ENCODE measurements around the gene SEMA5B. TPM values are rescaled to one million over a fixed set of nuclear protein-coding genes. Genes with fewer than 3 reads are reported as not detected.

The SEMA5B gene
- total RNA-seq, 1 donor from 2014 or later: 68.8 TPM

GRCh38 chr3:123072564-123072963, 45.0 kb upstream of the SEMA5B start:
- H3K36me3 Mint-ChIP-seq (ENCODE audit: low read depth): peaks cover 1% of the 10 kb centered on the region
- H3K9me3 Mint-ChIP-seq (ENCODE audit: low read depth): no peaks in the 10 kb centered on the region
- no peak overlapping the region for H3K4me3 Mint-ChIP-seq (ENCODE audit: unreplicated experiment)
- H3K27ac Mint-ChIP-seq (ENCODE audit: unreplicated experiment): no peak overlapping the region
- no peaks in the 10 kb centered on the region for H3K27me3 Mint-ChIP-seq (ENCODE audit: low read depth)
- no peak for TF ChIP-seq CTCF (IDR thresholded peaks at IDR 0.05)
- H3K4me1 Mint-ChIP-seq (ENCODE audit: low read depth): peaks cover 89% of the 10 kb centered on the region
- no peak for DNase-seq (ENCODE audit: low spot score)

- Mint-ChIP-seq H3K9me3 (ENCODE audit: low read depth) (no peaks in the 10 kb centered on the region), H3K36me3 (ENCODE audit: low read depth) (peaks cover 1% of the 10 kb centered on the region), H3K4me1 (ENCODE audit: low read depth) (peaks cover 85% of the 10 kb centered on the region), H3K4me3 (ENCODE audit: unreplicated experiment) (peak overlapping the region; percentile 29), H3K27ac (ENCODE audit: unreplicated experiment) (no peak overlapping the region), H3K27me3 (ENCODE audit: low read depth) (no peaks in the 10 kb centered on the region)
- TF ChIP-seq CTCF (IDR thresholded peaks at IDR 0.05): no peak
- DNase-seq (ENCODE audit: low spot score): no peak
Measured at GRCh38 chr3:123072152-123072551, 44.6 kb upstream of the SEMA5B start.

- H3K4me3 Mint-ChIP-seq (ENCODE audit: unreplicated experiment): peak overlapping the region; percentile 44
- peaks cover 83% of the 10 kb centered on the region for H3K4me1 Mint-ChIP-seq (ENCODE audit: low read depth)
- H3K27ac Mint-ChIP-seq (ENCODE audit: unreplicated experiment): peak overlapping the region; percentile 73
- DNase-seq (ENCODE audit: low spot score): no peak
- TF ChIP-seq CTCF (IDR thresholded peaks at IDR 0.05): no peak
- no peaks in the 10 kb centered on the region for H3K9me3 Mint-ChIP-seq (ENCODE audit: low read depth)
- peaks cover 1% of the 10 kb centered on the region for H3K36me3 Mint-ChIP-seq (ENCODE audit: low read depth)
- H3K27me3 Mint-ChIP-seq (ENCODE audit: low read depth): no peaks in the 10 kb centered on the region
Measured at GRCh38 chr3:123071581-123071980, 44.0 kb upstream of the SEMA5B start.

GRCh38 chr3:123071146-123071545, 43.6 kb upstream of the SEMA5B start:
- peak overlapping the region; percentile 44 for H3K4me3 Mint-ChIP-seq (ENCODE audit: unreplicated experiment)
- H3K4me1 Mint-ChIP-seq (ENCODE audit: low read depth): peaks cover 82% of the 10 kb centered on the region
- H3K9me3 Mint-ChIP-seq (ENCODE audit: low read depth): no peaks in the 10 kb centered on the region
- TF ChIP-seq CTCF (IDR thresholded peaks at IDR 0.05): peak; percentile 35
- peak overlapping the region; percentile 73 for H3K27ac Mint-ChIP-seq (ENCODE audit: unreplicated experiment)
- no peak for DNase-seq (ENCODE audit: low spot score)
- H3K36me3 Mint-ChIP-seq (ENCODE audit: low read depth): peaks cover 1% of the 10 kb centered on the region
- no peaks in the 10 kb centered on the region for H3K27me3 Mint-ChIP-seq (ENCODE audit: low read depth)

GRCh38 chr3:123070510-123070909, 42.9 kb upstream of the SEMA5B start:
- H3K27me3 Mint-ChIP-seq (ENCODE audit: low read depth): no peaks in the 10 kb centered on the region
- H3K4me3 Mint-ChIP-seq (ENCODE audit: unreplicated experiment): peak overlapping the region; percentile 42
- H3K9me3 Mint-ChIP-seq (ENCODE audit: low read depth): no peaks in the 10 kb centered on the region
- peaks cover 1% of the 10 kb centered on the region for H3K36me3 Mint-ChIP-seq (ENCODE audit: low read depth)
- DNase-seq (ENCODE audit: low spot score): no peak
- H3K27ac Mint-ChIP-seq (ENCODE audit: unreplicated experiment): peak overlapping the region; percentile 27
- peaks cover 76% of the 10 kb centered on the region for H3K4me1 Mint-ChIP-seq (ENCODE audit: low read depth)
- no peak for TF ChIP-seq CTCF (IDR thresholded peaks at IDR 0.05)
